Amniotic epithelial cell (primary cell): ENCODE measurements around the gene UTP11.
"Not testable (repeated sequence)": the region's sequence is repeated elsewhere in the genome, so short reads cannot be mapped to it uniquely, and the experiment has no call there.

Source experiments
- DNase-seq: peaks from one replicate; pipeline ENCODE4 v3.0.0-alpha.2; 2010; ENCODE audit warnings: low read depth

Gene UTP11

GRCh38 chr1:38012363-38013226 is at the start of gene UTP11:
Gene UTP11, plus strand, starts transcription at chr1:38012734. Its CDS starts 69 bp downstream, at chr1:38012803.
- peak; percentile 100 for DNase-seq

- DNase-seq: not testable (repeated sequence)
These were observed 48.4 kb upstream of the UTP11 start for GRCh38 chr1:37964106-37964505.

GRCh38 chr1:37965301-37965700 is 47.2 kb upstream of the UTP11 start:
- no peak for DNase-seq

- not testable (repeated sequence) for DNase-seq
These were observed 38.9 kb upstream of the UTP11 start for GRCh38 chr1:37973684-37974083.

- DNase-seq: no peak
These were observed 38.0 kb upstream of the UTP11 start for GRCh38 chr1:37974567-37974966.

GRCh38 chr1:37975083-37975482 is 37.5 kb upstream of the UTP11 start:
- DNase-seq: peak; percentile 64

GRCh38 chr1:37978541-37978940 is 34.0 kb upstream of the UTP11 start:
- DNase-seq: no peak

GRCh38 chr1:37983546-37983945 is 29.0 kb upstream of the UTP11 start:
- DNase-seq: no peak

- DNase-seq: no peak
These were observed 24.9 kb upstream of the UTP11 start for GRCh38 chr1:37987679-37988078.

- peak; percentile 24 for DNase-seq
These were observed 23.1 kb upstream of the UTP11 start for GRCh38 chr1:37989361-37989930.

GRCh38 chr1:37994886-37995566 is 17.5 kb upstream of the UTP11 start:
- DNase-seq: no peak

- DNase-seq: peak; percentile 77
These were observed 16.7 kb upstream of the UTP11 start for GRCh38 chr1:37995751-37996345.

- no peak for DNase-seq
These were observed 15.1 kb upstream of the UTP11 start for GRCh38 chr1:37997256-37998088.

GRCh38 chr1:37998089-37998808 is 14.3 kb upstream of the UTP11 start:
- no peak for DNase-seq

GRCh38 chr1:37998913-37999429 is 13.6 kb upstream of the UTP11 start:
- no peak for DNase-seq

GRCh38 chr1:37999430-38000232 is 12.9 kb upstream of the UTP11 start:
- peak; percentile 71 for DNase-seq

- DNase-seq: no peak
These were observed 12.4 kb upstream of the UTP11 start for GRCh38 chr1:38000233-38000528.

GRCh38 chr1:38000529-38001455 is 11.7 kb upstream of the UTP11 start:
- peak; percentile 90 for DNase-seq
